ENCODE measurements around the gene LIME1. TPM values are rescaled to one million over a fixed set of nuclear protein-coding genes. Genes with fewer than 3 reads are reported as not detected.

LIME1 gene
- total RNA-seq, 1 donor from 2014 or later: 13.7 TPM

Other genes with a start within 250 kb of the LIME1 start
- 2.5 and 4.6 TPM in 2 replicates for gene EEF1A2, start 237.6 kb upstream of the LIME1 start, total RNA-seq
- 130 and 162 TPM in 2 replicates for gene PPDPF, start 215.9 kb upstream of the LIME1 start, total RNA-seq
- gene PTK6, start 199.3 kb upstream of the LIME1 start, total RNA-seq: not detected in 2 replicates
- not detected in 2 replicates for gene SRMS, start 188.9 kb upstream of the LIME1 start, total RNA-seq
- gene FNDC11, start 182.5 kb upstream of the LIME1 start, total RNA-seq: 0.44 and 0.99 TPM in 2 replicates
- 75.8 and 179 TPM in 2 replicates for gene HELZ2, start 162.4 kb upstream of the LIME1 start, total RNA-seq
- gene GMEB2, start 109.6 kb upstream of the LIME1 start, total RNA-seq: 8.5 and 12.0 TPM in 2 replicates
- 7.9 and 17.5 TPM in 2 replicates for gene STMN3, start 83.2 kb upstream of the LIME1 start, total RNA-seq
- 9.2 and 20.1 TPM in 2 replicates for gene RTEL1, start 78.4 kb upstream of the LIME1 start, total RNA-seq
- gene TNFRSF6B, start 40.0 kb upstream of the LIME1 start, total RNA-seq: 96.8 and 186 TPM in 2 replicates
- gene ARFRP1, start 28.7 kb upstream of the LIME1 start, total RNA-seq: 41.8 and 55.7 TPM in 2 replicates
- 32.3 and 40.9 TPM in 2 replicates for gene ZGPAT, start 28.6 kb upstream of the LIME1 start, total RNA-seq
- gene SLC2A4RG, start 3.1 kb downstream of the LIME1 start, total RNA-seq: 44.2 and 81.2 TPM in 2 replicates
- 6.7 and 11.7 TPM in 2 replicates for gene ZBTB46, start 94.6 kb downstream of the LIME1 start, total RNA-seq
- not detected in 2 replicates for gene ABHD16B, start 124.8 kb downstream of the LIME1 start, total RNA-seq
- gene TPD52L2, start 128.6 kb downstream of the LIME1 start, total RNA-seq: 189 and 209 TPM in 2 replicates
- 78.2 and 79.4 TPM in 2 replicates for gene DNAJC5, start 158.5 kb downstream of the LIME1 start, total RNA-seq
- 28.3 and 45.4 TPM in 2 replicates for gene UCKL1, start 219.8 kb downstream of the LIME1 start, total RNA-seq
- gene ZNF512B, start 233.3 kb downstream of the LIME1 start, total RNA-seq: 15.9 and 24.3 TPM in 2 replicates
- gene SAMD10, start 243.0 kb downstream of the LIME1 start, total RNA-seq: 6.2 and 8.3 TPM in 2 replicates
- gene PRPF6, start 244.5 kb downstream of the LIME1 start, total RNA-seq: 63.2 and 64.3 TPM in 2 replicates

All from glomerular endothelial cell (primary cell).